Measurements from ENCODE around the gene KREMEN1.
"Not testable (repeated sequence)": the region's sequence is repeated elsewhere in the genome, so short reads cannot be mapped to it uniquely, and the experiment has no call there.

Gene KREMEN1, protein sequence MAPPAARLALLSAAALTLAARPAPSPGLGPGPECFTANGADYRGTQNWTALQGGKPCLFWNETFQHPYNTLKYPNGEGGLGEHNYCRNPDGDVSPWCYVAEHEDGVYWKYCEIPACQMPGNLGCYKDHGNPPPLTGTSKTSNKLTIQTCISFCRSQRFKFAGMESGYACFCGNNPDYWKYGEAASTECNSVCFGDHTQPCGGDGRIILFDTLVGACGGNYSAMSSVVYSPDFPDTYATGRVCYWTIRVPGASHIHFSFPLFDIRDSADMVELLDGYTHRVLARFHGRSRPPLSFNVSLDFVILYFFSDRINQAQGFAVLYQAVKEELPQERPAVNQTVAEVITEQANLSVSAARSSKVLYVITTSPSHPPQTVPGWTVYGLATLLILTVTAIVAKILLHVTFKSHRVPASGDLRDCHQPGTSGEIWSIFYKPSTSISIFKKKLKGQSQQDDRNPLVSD

DNA sequence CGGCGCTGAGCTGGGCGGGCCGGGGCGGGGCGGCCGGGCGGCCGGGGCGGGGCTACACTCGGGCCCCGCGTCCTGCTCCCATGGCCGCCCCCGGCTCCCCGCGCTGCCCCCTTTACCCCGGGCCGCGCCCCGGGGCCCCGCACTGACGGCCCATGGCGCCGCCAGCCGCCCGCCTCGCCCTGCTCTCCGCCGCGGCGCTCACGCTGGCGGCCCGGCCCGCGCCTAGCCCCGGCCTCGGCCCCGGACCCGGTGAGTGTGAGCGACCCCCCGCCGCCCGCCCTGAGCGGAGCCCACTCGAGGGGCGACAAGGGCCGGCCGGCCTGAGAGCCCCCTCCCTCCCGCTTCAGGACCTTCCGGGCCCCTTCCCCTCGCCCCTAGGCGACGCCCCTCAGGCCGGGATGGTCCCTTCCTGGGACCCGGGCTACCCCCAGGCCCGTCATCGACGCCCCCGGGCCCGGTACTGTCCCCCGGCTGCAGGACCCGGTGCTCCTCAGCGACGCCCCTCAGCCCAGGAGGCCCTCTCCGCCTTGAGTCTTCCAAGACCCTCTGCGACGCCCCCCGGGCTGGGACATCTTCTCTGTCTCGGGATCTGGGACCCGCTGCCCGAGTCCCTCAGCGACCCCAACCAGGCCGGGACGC, at the start of gene KREMEN1:
Gene KREMEN1, plus strand, starts transcription at position 57 of the 639 bp plus-strand sequence. Its CDS starts 96 bp downstream, at position 153.
- no peak for DNase-seq (ENCODE audit: low read depth, low spot score)

DNA sequence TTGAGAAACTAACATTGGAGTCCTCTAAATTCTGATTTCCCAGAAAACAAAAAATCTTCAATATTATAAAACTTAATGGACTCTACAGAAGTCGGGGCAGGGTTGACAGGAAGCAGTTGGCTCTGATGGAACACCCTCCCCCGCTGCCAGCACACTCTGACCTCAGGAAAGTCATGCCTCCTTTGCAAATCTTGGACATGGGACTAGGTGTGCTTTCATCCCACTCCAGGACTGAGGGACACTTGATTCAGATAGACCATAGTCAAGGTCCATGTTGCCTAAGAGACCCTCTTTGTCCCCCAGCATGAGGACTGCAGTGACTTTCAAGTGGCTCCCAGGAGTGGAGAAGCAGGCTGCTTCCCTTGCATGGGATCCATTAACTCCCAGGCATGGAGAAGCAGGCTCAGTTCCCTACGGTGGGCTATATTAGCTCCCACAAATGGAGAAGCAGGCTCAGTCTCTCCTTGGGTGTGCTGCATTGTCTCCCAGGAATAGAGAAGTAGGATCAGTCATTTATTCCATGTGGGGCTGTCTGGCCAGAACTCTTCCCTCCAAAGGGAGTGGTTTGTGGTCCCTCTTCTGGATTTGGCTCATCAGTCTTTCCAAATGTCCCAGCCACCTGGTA, 49.6 kb upstream of the KREMEN1 start:
- DNase-seq (ENCODE audit: low read depth, low spot score) = no peak

DNA sequence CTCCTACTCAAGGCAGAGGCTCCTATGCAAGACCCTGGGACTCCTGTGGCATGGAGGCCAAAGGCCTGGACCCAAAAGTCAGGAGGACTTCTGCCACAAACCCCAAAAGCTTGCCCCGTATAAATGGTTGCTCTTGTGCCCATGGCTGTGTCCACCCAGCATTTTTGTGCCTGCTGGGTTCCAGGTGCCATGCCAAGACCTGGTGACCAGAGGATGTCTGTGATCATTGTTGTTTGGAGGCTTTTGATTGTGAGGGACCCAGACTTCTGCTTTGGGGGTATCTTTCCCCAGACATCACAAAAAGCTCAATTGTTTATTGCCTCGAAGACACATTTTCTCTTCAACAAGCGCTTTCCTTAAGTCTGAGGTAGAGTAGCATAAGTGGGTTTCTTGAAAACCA, 46.3 kb upstream of the KREMEN1 start:
- DNase-seq (ENCODE audit: low read depth, low spot score) = no peak

DNA sequence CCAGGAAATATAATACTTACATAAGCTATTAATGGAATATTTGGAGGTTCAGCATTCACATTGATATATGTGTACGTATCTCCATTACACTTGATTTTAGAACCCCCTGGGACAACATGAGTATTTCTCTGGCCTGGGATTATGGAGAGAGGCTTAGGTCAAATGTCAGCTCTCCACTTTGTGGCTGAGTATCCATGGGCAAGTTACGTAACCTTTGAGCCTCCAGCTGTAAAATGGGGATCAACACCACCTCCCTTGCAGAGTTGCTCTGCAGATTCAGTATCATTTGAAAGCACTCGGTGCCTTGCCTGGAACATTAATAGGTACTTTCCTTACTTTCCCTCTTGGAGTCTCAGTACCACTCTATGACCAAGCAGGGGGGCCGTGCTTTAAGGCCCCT, 44.4 kb upstream of the KREMEN1 start:
- no peak for DNase-seq (ENCODE audit: low read depth, low spot score)

DNA sequence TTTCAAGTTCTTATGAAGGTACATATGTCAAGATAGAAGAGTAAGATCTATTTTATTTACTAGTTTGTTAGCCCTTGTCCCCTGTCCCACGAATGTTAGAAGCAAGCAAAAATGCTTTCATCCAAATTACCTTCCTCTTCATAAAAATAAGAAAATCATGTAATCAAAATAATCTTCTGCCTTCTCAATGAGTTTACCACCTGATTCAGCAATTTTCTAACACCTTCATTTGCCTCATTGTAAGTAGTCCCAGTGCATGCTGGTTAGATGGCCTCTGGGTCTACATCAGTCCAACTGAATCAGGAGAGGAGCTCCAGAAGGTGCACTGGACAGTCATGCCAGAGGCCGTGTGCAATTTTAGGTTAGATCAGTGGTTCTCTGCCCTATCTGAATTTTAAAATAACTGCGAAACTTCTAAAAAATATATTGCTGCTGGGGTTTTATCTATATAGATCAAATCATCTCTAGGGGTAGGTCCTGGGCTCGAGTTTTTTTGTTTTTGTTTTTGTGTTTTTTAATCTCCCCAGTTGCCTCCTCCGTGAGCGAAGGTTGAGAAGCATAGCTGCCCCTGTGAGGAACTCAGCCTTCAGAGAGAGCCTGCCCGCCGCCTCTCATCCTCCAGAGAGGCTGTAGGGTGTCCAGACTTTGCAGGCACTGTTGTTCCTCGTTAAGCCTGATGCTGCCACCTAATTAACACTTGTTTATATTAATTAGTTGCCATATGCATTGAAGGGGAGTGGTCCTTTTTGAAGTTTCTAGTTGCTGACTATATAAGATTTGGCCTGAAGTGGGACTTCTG, 43.4 kb upstream of the KREMEN1 start:
- DNase-seq (ENCODE audit: low read depth, low spot score) = no peak

DNA sequence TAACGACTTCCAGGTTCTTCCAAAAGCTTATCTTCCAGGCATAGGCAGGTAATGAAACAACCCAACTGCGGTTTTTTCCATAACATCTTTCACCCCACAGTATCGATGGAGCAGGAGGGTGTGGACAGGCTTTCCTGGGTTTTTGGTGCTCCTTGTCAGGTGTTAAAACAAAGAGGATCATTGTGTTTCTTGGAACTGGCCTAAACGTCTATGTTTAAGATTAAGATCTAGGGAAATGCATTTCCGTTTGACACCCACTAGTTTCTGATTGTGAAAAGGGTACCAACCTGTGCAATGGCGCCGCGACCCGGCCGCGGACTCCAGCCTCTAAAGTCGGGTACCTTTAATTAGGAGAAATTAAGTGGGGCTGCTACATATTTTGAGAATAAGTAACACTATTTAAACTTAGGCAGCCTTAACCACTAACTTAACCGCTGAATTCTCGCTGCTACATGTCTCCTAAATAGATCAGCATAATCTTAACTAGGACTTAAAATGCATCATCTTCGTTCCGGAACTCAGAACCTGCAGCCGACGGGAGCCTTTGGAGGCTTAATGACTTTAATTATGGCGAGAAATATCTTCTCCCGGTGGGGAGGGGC, 42.7 kb upstream of the KREMEN1 start:
- DNase-seq (ENCODE audit: low read depth, low spot score) = peak; percentile 80

DNA sequence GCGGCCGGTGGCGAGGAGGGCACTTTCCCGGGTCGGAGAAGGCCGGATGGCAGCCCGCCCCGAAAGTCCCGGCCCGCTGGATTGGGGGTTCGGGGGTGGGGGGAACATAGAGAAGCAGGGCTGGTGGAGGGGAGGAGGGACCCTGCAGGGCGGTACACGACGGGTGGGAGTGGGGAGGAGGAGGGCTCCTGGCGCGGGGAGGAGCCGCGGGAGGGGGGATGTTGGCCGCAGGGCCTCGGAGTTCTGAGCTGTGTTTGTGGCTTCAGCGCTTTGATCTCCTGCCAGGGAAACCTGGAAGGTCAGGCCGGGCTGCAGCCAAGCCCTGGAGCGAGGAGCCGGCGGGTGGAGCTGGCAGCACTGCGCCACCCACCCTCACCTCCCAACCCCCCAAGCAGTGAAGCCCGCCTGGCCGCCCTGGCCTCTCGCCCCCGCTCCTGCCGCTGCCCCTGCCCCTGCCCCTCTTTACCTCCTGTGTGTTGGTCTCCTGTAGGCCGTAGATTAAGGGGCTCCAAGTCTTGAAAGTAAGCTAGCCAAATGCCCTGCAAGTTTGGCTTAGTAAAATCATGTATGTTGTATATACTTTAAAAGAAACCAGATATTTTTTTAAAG, 42.1 kb upstream of the KREMEN1 start:
- DNase-seq (ENCODE audit: low read depth, low spot score) = peak; percentile 98

DNA sequence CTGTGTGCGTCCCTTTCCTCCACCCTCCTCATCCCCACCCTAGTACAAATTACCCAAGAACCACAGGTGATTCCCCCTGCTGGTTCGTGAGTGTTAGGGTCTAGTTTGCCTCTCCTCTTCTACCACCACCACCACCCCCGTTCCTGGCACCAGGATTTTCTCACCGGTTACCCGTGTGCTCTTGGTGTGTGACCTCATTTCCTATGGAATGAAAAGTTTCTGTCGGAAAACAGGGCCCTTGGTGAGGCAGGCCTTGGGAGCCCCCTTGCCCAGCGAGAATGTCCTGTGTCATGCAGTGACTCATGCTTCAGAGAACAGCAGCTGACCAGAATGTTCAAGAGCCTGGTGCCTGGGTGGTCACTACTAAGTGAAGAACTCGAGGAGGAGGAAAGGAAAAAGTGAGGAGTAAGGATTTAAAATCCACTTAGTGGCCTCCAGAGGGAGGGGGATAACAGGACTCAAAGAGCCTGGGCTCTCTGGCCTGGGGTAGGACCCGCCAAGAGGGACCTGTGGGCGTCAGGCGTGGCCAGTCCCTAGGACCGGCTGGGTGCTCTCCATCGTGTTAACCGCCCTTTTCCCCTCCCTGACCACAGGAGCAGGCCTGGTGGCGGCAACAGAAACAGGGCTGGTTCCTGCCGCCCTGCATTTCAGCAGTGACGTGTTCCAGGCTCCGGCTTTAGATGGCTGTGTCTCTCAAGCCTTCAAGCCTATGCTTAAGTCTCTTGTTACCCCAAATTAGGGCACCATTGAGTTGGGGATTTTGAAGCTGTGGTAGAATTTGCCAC, 41.4 kb upstream of the KREMEN1 start:
- DNase-seq (ENCODE audit: low read depth, low spot score) = peak; percentile 98

DNA sequence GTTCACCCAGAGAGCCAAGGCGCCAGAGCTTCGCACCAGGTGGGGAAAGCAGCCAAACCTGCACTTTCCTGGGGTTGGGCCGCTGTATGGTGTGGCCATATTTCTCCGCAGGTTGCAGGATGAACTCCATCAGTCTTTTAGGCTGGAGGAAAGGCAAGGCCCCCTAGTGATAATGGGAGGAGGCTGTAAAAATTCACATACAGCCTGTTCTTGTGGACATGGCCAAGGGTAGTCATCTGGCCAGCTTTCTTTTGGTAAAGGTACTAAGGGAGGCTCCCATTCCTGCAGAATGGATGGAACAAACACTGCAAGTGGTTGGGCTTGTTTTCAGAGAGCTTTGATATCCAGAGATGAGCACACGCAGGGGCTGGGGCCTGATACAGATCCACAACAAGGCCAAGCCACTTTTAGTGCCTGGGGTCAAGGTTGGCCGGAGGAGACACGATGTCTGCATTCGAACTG, 40.8 kb upstream of the KREMEN1 start:
- DNase-seq (ENCODE audit: low read depth, low spot score) = no peak

DNA sequence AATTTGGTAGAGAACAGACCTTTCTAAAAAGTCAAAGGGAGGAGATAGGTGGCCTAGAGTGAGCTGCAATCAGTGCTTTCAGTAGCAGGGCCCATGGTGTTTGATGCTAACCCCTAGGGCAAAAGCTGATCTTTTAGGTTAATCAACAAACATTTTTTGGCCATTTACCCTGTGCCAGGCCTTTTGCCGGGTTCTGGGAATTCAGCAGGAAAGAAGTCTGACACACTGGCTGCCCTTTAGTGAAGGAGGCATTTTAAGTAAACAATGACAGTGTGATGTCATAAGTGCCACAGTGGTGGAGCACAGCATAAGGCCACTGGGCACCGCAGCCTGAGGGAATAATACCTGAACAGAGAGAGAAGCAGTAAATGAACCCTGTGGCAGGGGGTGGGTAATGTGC, 40.3 kb upstream of the KREMEN1 start:
- DNase-seq (ENCODE audit: low read depth, low spot score) = peak; percentile 46

DNA sequence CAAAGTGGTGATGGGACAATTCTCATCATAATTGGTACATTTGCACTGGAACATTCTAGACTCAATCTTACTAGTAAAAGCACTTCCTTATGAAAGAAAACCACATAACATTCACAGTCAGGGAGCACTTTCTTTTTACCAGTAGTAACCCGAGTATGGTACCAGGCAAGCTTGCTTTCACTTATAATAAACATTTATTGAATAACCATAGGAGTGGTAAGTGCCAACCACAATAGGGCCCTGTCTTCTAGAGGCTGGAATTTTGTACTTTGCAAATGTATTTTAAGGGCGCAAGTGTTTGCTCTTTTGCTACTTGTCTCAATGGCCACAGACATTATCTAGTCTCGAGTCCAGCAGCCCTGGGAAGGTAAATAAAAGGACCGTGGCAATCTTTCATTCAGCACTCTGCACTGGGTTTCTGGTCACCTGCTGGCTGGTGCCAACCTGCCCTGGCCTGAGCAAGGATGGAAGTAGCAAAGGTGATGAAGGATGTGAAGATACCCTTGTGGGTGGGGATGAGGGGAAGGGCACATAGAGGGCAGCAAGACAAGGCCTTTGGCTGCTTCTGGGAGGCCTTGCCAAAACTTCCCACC, 35.4 kb upstream of the KREMEN1 start:
- DNase-seq (ENCODE audit: low read depth, low spot score) = no peak

DNA sequence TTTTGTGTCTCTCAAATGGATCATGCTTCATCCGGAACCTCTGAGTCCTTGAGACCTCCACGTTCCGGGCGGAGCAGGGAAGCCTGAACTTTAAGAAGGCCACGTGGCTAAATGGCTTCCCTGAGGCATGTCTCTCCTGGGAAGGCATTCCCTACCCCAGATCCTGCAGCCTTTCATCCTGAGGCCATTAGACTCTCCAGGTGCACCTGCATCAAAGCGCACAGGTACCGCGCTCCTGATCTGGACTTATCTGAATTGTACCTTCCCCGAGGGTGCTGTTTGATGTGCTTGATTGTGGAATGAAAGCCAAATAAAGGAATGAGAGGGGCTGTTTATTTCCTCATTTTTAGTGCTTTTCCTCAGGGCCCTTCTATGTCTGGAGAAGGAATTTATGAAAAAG, 33.7 kb upstream of the KREMEN1 start:
- no peak for DNase-seq (ENCODE audit: low read depth, low spot score)

DNA sequence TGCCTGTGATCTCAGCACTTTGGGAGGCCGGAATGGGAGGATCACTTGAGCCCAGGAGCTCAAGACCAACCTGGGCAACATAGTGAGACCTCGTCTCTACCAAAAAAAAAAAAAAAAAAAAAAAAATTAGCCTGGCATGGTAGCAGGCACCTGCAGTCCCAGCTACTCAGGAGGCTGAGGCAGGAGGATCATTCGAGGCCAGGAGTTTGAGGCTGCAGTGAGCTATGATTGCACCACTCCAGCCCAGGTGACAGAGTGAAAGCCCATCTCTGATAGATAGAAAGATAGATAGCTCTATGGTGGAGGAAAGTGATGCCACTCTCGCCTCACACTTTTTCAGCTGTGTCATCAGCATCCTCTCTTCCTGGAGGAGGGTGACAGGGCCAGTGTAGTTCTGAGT, 33.2 kb upstream of the KREMEN1 start:
- DNase-seq (ENCODE audit: low read depth, low spot score) = not testable (repeated sequence)

DNA sequence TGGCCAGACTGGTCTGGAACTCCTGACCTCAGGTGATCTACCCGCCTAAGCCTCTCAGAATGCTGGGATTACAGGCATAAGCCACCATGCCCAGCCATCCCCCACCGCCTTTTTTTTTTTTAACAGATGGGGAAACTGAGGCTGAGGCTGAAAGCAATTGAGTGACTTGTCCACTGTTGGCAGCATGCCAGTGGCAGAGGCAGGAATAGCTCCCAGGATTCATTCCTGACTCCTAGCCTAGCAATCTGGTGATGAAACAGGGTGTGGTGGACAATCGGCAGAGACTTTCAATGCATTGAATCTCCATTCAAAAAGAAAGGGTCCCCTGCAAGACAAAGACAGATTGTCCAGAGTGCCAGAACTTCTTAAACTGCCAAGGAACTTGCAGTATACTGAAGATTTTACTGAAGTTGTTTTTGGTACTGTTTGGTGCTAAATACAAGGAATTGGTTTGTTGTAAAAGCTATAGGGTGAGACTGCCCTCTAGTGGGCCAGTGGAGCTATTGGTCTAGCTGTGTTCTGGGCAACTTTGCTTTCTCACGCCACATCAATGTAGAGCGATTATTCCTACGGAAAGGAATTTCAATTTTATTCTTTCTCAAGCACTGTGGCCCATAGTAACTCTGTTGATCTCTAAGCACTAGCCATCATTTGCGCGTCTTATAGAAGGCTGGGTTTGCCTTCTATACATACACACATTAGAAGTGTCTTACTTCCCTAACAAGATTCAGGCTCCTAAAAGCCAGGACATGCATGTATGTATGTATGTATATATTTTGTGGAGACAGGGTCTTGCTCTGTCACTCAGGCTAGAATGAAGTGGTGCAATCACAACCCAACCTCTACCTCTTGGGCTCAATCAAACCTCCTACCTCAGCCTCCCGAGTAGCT, 32.2 kb upstream of the KREMEN1 start:
- DNase-seq (ENCODE audit: low read depth, low spot score) = peak; percentile 95

DNA sequence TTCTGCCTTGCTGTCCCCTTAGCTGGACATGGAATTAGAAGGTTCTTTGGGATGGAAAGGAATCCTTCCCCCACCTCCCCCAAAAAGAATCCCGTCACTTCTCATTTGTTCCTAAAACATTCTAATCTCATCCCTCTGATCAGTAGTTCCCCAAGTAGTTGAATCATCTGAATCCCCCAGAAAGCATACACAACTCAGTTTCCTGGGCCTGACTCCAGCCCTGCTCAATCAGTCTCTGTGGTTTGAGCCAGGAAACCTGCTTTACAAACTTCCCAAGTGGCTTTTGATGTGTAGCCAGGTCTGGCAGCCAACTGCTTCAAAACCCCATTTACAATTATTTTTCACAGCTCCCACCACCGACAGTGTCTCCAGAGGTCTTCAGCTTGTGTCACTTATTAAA, 31.4 kb upstream of the KREMEN1 start:
- peak; percentile 92 for DNase-seq (ENCODE audit: low read depth, low spot score)

DNA sequence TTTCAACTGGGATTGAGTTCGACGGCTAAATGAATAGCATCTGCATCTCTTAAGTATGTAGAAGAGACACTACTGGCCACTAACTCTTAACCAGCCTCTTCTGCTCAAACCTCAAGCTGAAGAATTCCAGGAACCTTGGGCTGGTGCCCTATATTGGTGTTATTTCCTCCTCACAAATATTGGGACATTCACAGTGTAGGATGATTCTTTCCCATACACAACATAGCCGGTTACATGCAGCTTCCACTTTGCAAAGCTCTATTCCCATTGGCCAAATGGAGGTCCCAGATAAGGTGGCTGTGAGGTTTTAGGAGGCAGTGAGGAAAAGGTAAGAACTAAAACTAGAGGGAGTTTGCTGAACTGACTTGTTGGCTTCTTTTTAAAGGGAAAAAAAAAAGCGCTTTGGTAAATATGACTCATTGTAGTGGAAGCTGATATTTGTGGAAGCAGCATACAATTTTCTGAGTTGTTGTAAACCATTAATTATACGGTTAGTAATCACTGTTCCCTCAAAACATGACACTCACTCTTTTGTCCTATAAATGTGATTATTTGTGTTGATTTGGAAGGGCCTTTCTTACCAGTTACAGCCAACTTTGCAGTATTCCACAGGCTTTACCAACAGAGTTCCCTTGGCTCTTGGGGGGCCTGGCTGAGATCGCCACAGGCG, 28.8 kb upstream of the KREMEN1 start:
- DNase-seq (ENCODE audit: low read depth, low spot score) = peak; percentile 78

DNA sequence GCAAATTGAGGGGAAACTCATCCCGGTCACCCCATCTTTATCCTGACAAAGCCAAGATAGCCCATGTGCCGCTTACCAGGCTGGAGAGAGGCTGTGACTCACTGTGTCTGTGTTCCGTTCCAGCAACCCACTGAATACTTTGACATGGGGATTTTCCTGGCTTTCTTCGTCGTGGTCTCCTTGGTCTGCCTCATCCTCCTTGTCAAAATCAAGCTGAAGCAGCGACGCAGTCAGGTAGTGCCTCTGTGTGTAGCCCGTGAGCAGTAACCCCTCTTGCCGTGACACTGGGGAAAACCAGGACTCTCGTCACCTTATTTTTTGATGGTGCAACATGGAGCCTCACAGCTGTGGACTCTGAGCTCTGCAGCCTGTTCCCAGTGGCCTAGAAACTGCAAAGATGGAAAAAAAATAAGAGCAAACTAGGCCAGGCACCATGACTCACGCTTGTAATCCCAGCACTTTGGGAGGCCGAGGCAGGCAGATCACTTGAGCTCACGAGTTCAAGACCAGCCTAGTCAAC, 28.1 kb upstream of the KREMEN1 start:
- DNase-seq (ENCODE audit: low read depth, low spot score) = peak; percentile 87
